WTC11 (cell line): ENCODE results near the gene CIB2. TPM values are rescaled to one million over a fixed set of nuclear protein-coding genes. Genes with fewer than 3 reads are reported as not detected.

ENCODE experiments used
- ATAC-seq: fragments of 200-7000 bp; cut with Tn5 transposase; 2 replicates; pipeline ENCODE4 v1.10.0; 2021; ENCODE audit warnings: mild to moderate bottlenecking, moderate library complexity
- CTCF ChIA-PET: fragments of 300-600 bp; sonication (Branson Sonifier 250); formaldehyde crosslinking; loops from one replicate; lab custom pipeline; 2021; ENCODE audit warnings: antibody characterized with exemption; lab: Charles Lee
- POLR2A ChIA-PET: fragments of 350-600 bp; sonication (Branson Sonifier 250); formaldehyde crosslinking; loops from one replicate; lab custom pipeline; 2021; ENCODE audit warnings: antibody characterized with exemption; lab: Charles Lee
- DNase-seq: peaks from one replicate; pipeline ENCODE4 v3.0.0; 2021; ENCODE audit warnings: low spot score
- H3K27ac Mint-ChIP-seq: 2 replicates; pipeline ENCODE4 v1.8.0; 2021; ENCODE audit warnings: mixed read lengths
- H3K27me3 Mint-ChIP-seq: 2 replicates; pipeline ENCODE4 v1.8.0; 2021; ENCODE audit warnings: low read depth, mild to moderate bottlenecking, moderate library complexity, mixed read lengths
- H3K36me3 Mint-ChIP-seq: 2 replicates; pipeline ENCODE4 v1.8.0; 2021; ENCODE audit warnings: mixed read lengths
- H3K4me1 Mint-ChIP-seq: 2 replicates; pipeline ENCODE4 v1.8.0; 2022; ENCODE audit warnings: mixed read lengths
- H3K4me3 Mint-ChIP-seq: 2 replicates; pipeline ENCODE4 v1.8.0; 2021; ENCODE audit warnings: mild to moderate bottlenecking, moderate library complexity, mixed read lengths
- H3K9me3 Mint-ChIP-seq: 2 replicates; pipeline ENCODE4 v1.8.0; 2021; ENCODE audit warnings: mixed read lengths
- ARID4B ChIP-seq: sonication (generic); formaldehyde crosslinking; IDR thresholded peaks from 2 replicates; pipeline ENCODE4 v1.8.0; 2023; ENCODE audit warnings: missing genetic modification reagents, mild to moderate bottlenecking, borderline replicate concordance
- E2F4 ChIP-seq: sonication (generic); formaldehyde crosslinking; IDR thresholded peaks from 2 replicates; pipeline ENCODE4 v1.8.1; 2022; ENCODE audit warnings: low read depth, mild to moderate bottlenecking, moderate library complexity, missing genetic modification reagents, borderline replicate concordance
- E2F5 ChIP-seq: sonication (generic); formaldehyde crosslinking; IDR thresholded peaks from 2 replicates; pipeline ENCODE4 v1.8.1; 2022; ENCODE audit warnings: mild to moderate bottlenecking, moderate library complexity, missing genetic modification reagents
- ESRRA ChIP-seq: sonication (generic); formaldehyde crosslinking; IDR thresholded peaks from 2 replicates; pipeline ENCODE4 v1.8.1; 2022; ENCODE audit warnings: mild to moderate bottlenecking, missing genetic modification reagents, borderline replicate concordance
- FOXK1 ChIP-seq: sonication (generic); formaldehyde crosslinking; IDR thresholded peaks from 2 replicates; pipeline ENCODE4 v1.8.0; 2022; ENCODE audit warnings: mild to moderate bottlenecking, moderate library complexity, missing genetic modification reagents
- HMGA2 ChIP-seq: fragments of 250-450 bp; sonication (Bioruptor Pico); IDR thresholded peaks from 2 replicates; pipeline ENCODE4 v1.4.0; 2021; ENCODE audit warnings: mild to moderate bottlenecking, moderate library complexity
- KAT7 ChIP-seq: sonication (generic); formaldehyde crosslinking; IDR thresholded peaks from 2 replicates; pipeline ENCODE4 v1.8.1; 2023; ENCODE audit warnings: missing genetic modification reagents, mild to moderate bottlenecking, borderline replicate concordance
- MAX ChIP-seq: sonication (generic); formaldehyde crosslinking; IDR thresholded peaks from 2 replicates; pipeline ENCODE4 v1.8.0; 2022; ENCODE audit warnings: mild to moderate bottlenecking, missing genetic modification reagents
- SP1 ChIP-seq: sonication (generic); formaldehyde crosslinking; conservative IDR thresholded peaks from 2 replicates; pipeline ENCODE4 v1.8.1; 2022; ENCODE audit warnings: missing genetic modification reagents
- TEAD1 ChIP-seq: sonication (generic); formaldehyde crosslinking; IDR thresholded peaks from 2 replicates; pipeline ENCODE4 v1.8.0; 2022; ENCODE audit warnings: mild to moderate bottlenecking, missing genetic modification reagents
- USF1 ChIP-seq: sonication (generic); formaldehyde crosslinking; IDR thresholded peaks from 2 replicates; pipeline ENCODE4 v1.8.0; 2022; ENCODE audit warnings: mild to moderate bottlenecking, missing genetic modification reagents
- USF2 ChIP-seq: sonication (generic); formaldehyde crosslinking; IDR thresholded peaks from 2 replicates; pipeline ENCODE4 v1.8.1; 2023; ENCODE audit warnings: mild to moderate bottlenecking, missing genetic modification reagents, moderate library complexity
- ZMAT4 ChIP-seq: fragments of 250-450 bp; sonication (Bioruptor Pico); IDR thresholded peaks from 2 replicates; pipeline ENCODE4 v1.9.0; 2021; ENCODE audit warnings: mild to moderate bottlenecking
- ZNF219 ChIP-seq: sonication (generic); formaldehyde crosslinking; IDR thresholded peaks from 2 replicates; pipeline ENCODE4 v1.8.0; 2023; ENCODE audit warnings: missing genetic modification reagents, mild to moderate bottlenecking, borderline replicate concordance
- ZNF281 ChIP-seq: sonication (generic); formaldehyde crosslinking; IDR thresholded peaks from 2 replicates; pipeline ENCODE4 v1.8.0; 2023; ENCODE audit warnings: mild to moderate bottlenecking, missing genetic modification reagents
- ZNF423 ChIP-seq: fragments of 250-450 bp; sonication (Bioruptor Pico); IDR thresholded peaks from 2 replicates; pipeline ENCODE4 v2.1.2; 2022; ENCODE audit warnings: mild to moderate bottlenecking, moderate library complexity
- ZSCAN18 ChIP-seq: fragments of 250-450 bp; sonication (Bioruptor Pico); IDR thresholded peaks from 2 replicates; pipeline ENCODE4 v2.1.2; 2022; ENCODE audit warnings: mild to moderate bottlenecking, moderate library complexity
- total RNA-seq: library from RNA; stranded (reverse); gene quantifications from 3 replicates; pipeline ENCODE4 v1.2.3, GENCODE V29; 2021

The CIB2 gene
- total RNA-seq, 1 experiment from 2014 or later = 45.2 TPM

GRCh38 chr15:78098131-78098755, 33.0 kb downstream of the CIB2 start (continued):
- TF ChIP-seq ARID4B (CRISPR knock-in tag) (no peak), ZNF423 (CRISPR knock-in tag) (no peak), ZMAT4 (CRISPR knock-in tag) (no peak), SP1 (CRISPR knock-in tag) (no peak), E2F5 (no peak), ZSCAN18 (CRISPR knock-in tag) (no peak), MAX (CRISPR knock-in tag) (no peak)

GRCh38 chr15:78097667-78098066, 33.6 kb downstream of the CIB2 start:
- Mint-ChIP-seq H3K4me1 (no peaks in the 10 kb centered on the region), H3K27me3 (peaks cover 19% of the 10 kb centered on the region), H3K27ac (no peak overlapping the region), H3K4me3 (no peak overlapping the region), H3K9me3 (no peaks in the 10 kb centered on the region), H3K36me3 (no peaks in the 10 kb centered on the region)
- ChIA-PET CTCF (interaction anchor here (1.0 to 4.0 kb wide), 3 partner anchors 11 to 139 kb away, joined by 3 to 35 read pairs (median 6); no protein-coding TSS in a partner anchor), POLR2A (interaction anchor here (0.6 kb wide), 1 partner anchor 779 kb away, joined by 3 read pairs; no protein-coding TSS in a partner anchor)
- DNase-seq = no peak
- ATAC-seq = no peak
- TF ChIP-seq FOXK1 (CRISPR knock-in tag) (no peak), ESRRA (CRISPR knock-in tag) (no peak), ARID4B (CRISPR knock-in tag) (no peak), ZNF219 (no peak), E2F4 (CRISPR knock-in tag) (no peak), TEAD1 (CRISPR knock-in tag) (no peak), USF1 (CRISPR knock-in tag) (no peak), ZNF281 (no peak), HMGA2 (CRISPR knock-in tag) (no peak), USF2 (CRISPR knock-in tag) (no peak), KAT7 (no peak)
